IPS-20b (cell line): Measurements from ENCODE around the gene MRI1.

ENCODE experiments used
- H3K27ac ChIP-seq: one replicate; pipeline ENCODE4 v1.5.1; 2013; ENCODE audit warnings: low read length
- H3K27me3 ChIP-seq: 2 replicates; pipeline ENCODE4 v1.6.1; 2013; ENCODE audit warnings: mild to moderate bottlenecking, low read length, inconsistent platforms; ENCODE audit not compliant: insufficient read depth
- H3K36me3 ChIP-seq: 2 replicates; pipeline ENCODE4 v1.6.1; 2013; ENCODE audit warnings: low read depth, mild to moderate bottlenecking, inconsistent platforms, low read length, moderate library complexity; ENCODE audit not compliant: insufficient read depth
- H3K4me1 ChIP-seq: 2 replicates; pipeline ENCODE4 v1.6.1; 2013; ENCODE audit warnings: mild to moderate bottlenecking, control low read depth, inconsistent platforms, low read length, moderate library complexity; ENCODE audit not compliant: insufficient read depth
- H3K4me3 ChIP-seq: 2 replicates; pipeline ENCODE4 v1.5.1; 2013; ENCODE audit warnings: mild to moderate bottlenecking, low read length, inconsistent platforms
- H3K9ac ChIP-seq: 2 replicates; pipeline ENCODE4 v1.6.1; 2013; ENCODE audit warnings: low read depth, mild to moderate bottlenecking, inconsistent platforms, low read length, moderate library complexity
- H3K9me3 ChIP-seq: 2 replicates; pipeline ENCODE4 v1.6.1; 2013; ENCODE audit warnings: mild to moderate bottlenecking, low read depth, low read length, inconsistent platforms; ENCODE audit not compliant: insufficient read depth

The MRI1 gene

GRCh38 chr19:13764101-13764807 lies at the start of gene MRI1:
MRI1 (plus strand) TSS chr19:13764522; CDS start chr19:13764589, 67 bp downstream.
- H3K9me3 ChIP-seq: no peaks in the 10 kb centered on the region
- H3K27ac ChIP-seq: no peak within 1 kb of the TSS
- H3K9ac ChIP-seq: peak within 1 kb of the TSS; percentile 61; the same call in 1 of the 2 replicates
- H3K4me1 ChIP-seq: peaks cover 5% of the 10 kb centered on the region; the same call in 1 of the 2 replicates
- H3K4me3 ChIP-seq: peak within 1 kb of the TSS; percentile 68
- peaks cover 24% of the 10 kb centered on the region for H3K36me3 ChIP-seq
- no peaks in the 10 kb centered on the region for H3K27me3 ChIP-seq

DNA sequence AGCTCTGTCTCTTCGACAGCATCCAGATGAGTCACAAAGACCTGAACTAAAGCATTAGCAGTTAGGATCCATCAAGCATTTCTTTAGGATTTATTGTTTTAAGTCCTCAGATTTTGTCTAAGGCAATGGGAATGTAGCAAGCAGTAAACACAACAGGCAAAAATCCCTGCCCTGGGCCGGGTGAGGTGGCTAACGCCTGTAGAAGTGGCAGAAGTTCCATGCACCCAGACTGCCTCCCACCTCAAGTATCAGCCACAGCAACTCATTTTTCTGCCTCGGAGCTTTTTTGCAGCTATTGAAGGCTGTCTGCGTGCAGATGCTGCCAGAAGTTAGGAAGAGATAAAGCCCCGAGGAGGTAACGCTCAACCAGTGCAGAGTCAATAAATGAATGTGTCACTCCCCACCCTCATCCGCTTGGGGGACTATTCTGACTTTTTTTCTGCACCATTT lies 47.1 kb upstream of the MRI1 start:
- Histone ChIP-seq H3K27me3 (no peaks in the 10 kb centered on the region), H3K4me3 (no peak overlapping the region), H3K27ac (no peak overlapping the region), H3K9ac (no peak overlapping the region), H3K9me3 (peaks cover 14% of the 10 kb centered on the region), H3K36me3 (no peaks in the 10 kb centered on the region), H3K4me1 (no peaks in the 10 kb centered on the region)

GRCh38 chr19:13718733-13719132 lies 45.6 kb upstream of the MRI1 start:
- H3K9ac ChIP-seq: no peak overlapping the region
- H3K36me3 ChIP-seq: no peaks in the 10 kb centered on the region
- H3K4me1 ChIP-seq: no peaks in the 10 kb centered on the region
- H3K4me3 ChIP-seq: no peak overlapping the region
- H3K27me3 ChIP-seq: no peaks in the 10 kb centered on the region
- no peak overlapping the region for H3K27ac ChIP-seq
- peaks cover 13% of the 10 kb centered on the region for H3K9me3 ChIP-seq

GRCh38 chr19:13722146-13722545 lies 42.2 kb upstream of the MRI1 start:
- H3K9ac ChIP-seq: no peak overlapping the region
- no peak overlapping the region for H3K27ac ChIP-seq
- no peaks in the 10 kb centered on the region for H3K27me3 ChIP-seq
- no peak overlapping the region for H3K4me3 ChIP-seq
- H3K36me3 ChIP-seq: no peaks in the 10 kb centered on the region
- no peaks in the 10 kb centered on the region for H3K4me1 ChIP-seq
- H3K9me3 ChIP-seq: no peaks in the 10 kb centered on the region

- no peaks in the 10 kb centered on the region for H3K27me3 ChIP-seq
- H3K36me3 ChIP-seq: no peaks in the 10 kb centered on the region
Observed at GRCh38 chr19:13723206-13723605, 41.1 kb upstream of the MRI1 start.

DNA sequence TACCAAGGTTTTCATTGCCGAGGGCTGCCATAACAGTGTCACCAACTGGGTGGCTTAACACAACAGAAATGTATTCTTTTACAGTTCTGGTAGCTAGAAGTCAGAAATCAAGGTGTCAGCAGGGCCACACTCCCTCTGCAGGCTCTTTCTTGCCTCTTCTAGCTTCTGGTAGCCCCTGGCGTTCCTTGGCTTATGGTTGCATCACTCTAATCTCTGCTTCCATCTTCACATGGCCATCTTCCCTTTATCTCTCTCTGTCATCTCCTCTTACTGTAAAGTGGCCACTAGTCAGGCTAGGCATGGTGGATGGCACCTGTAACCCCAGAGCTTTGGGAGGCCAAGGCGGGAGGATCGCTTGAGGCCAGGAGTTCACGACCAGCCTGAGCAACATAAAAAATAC lies 38.0 kb upstream of the MRI1 start:
- Histone ChIP-seq H3K9me3 (no peaks in the 10 kb centered on the region), H3K36me3 (no peaks in the 10 kb centered on the region)

More at GRCh38 chr19:13723206-13723605, 41.1 kb upstream of the MRI1 start:
- no peak overlapping the region for H3K9ac ChIP-seq
- no peak overlapping the region for H3K27ac ChIP-seq
- no peaks in the 10 kb centered on the region for H3K4me1 ChIP-seq
- no peak overlapping the region for H3K4me3 ChIP-seq
- no peaks in the 10 kb centered on the region for H3K9me3 ChIP-seq

GRCh38 chr19:13727798-13728197 lies 36.5 kb upstream of the MRI1 start:
- H3K36me3 ChIP-seq: no peaks in the 10 kb centered on the region
- H3K4me3 ChIP-seq: no peak overlapping the region
- H3K27ac ChIP-seq: no peak overlapping the region
- H3K4me1 ChIP-seq: peaks cover 5% of the 10 kb centered on the region; the same call in 1 of the 2 replicates
- no peaks in the 10 kb centered on the region for H3K27me3 ChIP-seq
- no peak overlapping the region for H3K9ac ChIP-seq
- H3K9me3 ChIP-seq: no peaks in the 10 kb centered on the region

More for the DNA sequence above, 38.0 kb upstream of the MRI1 start:
- Histone ChIP-seq H3K27ac (no peak overlapping the region), H3K4me1 (no peaks in the 10 kb centered on the region; the same call in 1 of the 2 replicates), H3K4me3 (no peak overlapping the region), H3K9ac (no peak overlapping the region), H3K27me3 (no peaks in the 10 kb centered on the region)

DNA sequence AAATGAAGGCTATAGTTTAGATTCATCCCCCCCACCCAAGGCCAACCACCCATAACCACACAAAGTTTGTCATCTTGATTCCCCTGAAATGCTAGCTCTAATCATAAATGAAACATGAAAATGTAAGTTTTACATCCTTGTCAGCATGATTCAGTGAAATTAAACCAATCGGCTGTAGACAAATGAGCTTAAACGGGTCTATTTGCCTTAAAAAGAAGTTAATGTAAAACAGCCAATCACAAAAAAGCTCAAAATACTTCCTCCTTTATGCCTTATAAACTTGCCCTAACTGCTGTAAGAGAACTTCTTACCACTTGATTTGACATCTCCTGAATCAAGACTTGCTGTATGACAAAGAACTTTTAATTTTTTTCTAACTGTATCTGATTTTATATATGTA lies 34.5 kb upstream of the MRI1 start:
- no peak overlapping the region for H3K9ac ChIP-seq
- peaks cover 5% of the 10 kb centered on the region; the same call in 1 of the 2 replicates for H3K4me1 ChIP-seq
- no peaks in the 10 kb centered on the region for H3K9me3 ChIP-seq
- no peak overlapping the region for H3K27ac ChIP-seq
- H3K36me3 ChIP-seq: no peaks in the 10 kb centered on the region
- H3K27me3 ChIP-seq: no peaks in the 10 kb centered on the region
- H3K4me3 ChIP-seq: no peak overlapping the region

- Histone ChIP-seq H3K27me3 (no peaks in the 10 kb centered on the region), H3K4me3 (peak overlapping the region; percentile 85), H3K4me1 (peaks cover 5% of the 10 kb centered on the region; the same call in 1 of the 2 replicates), H3K9me3 (no peaks in the 10 kb centered on the region), H3K27ac (peak overlapping the region; percentile 64), H3K36me3 (no peaks in the 10 kb centered on the region), H3K9ac (peak overlapping the region; percentile 93)
Observed at GRCh38 chr19:13731147-13731964, 33.0 kb upstream of the MRI1 start.

DNA sequence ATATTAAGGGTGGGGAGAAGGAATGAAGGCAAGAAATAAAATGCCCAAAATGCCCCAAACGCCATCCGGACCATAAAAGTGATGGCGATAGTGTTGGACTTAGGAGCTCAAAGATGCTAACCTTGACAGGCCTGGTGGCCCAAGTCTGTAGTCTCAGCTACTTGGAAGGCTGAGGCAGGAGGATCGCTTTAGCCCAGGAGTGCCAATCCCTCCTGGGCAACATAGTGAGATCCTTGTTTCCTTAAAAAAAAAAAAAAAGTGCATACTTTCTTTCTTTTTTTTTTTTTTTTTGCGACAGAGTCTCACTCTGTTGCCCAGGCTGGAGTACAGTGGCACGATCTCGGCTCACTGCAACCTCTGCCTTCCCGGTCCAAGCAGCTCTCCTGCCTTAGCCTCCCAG lies 32.0 kb upstream of the MRI1 start:
- H3K27me3 ChIP-seq: no peaks in the 10 kb centered on the region

DNA sequence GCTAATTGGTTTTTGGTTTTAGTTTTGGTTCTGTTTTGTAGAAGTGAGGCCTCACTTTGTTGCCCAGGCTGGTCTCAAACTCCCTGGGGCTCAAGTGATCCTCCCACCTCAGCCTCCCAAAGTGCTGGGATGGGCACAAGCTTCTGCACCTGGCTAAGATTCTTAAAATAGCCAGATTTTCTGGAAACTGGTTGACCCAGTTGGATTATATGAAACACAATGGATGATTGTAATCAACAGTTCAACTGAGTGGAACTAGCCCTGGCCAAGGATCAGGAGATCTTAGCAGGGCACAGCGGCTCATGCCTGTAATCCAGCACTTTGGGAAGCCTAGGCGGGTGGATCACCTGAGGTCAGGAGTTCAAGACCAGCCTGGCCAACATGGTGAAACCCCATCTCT lies 29.6 kb upstream of the MRI1 start:
- Histone ChIP-seq H3K4me1 (peaks cover 5% of the 10 kb centered on the region; the same call in 1 of the 2 replicates), H3K9me3 (no peaks in the 10 kb centered on the region), H3K27me3 (no peaks in the 10 kb centered on the region), H3K27ac (no peak overlapping the region), H3K9ac (no peak overlapping the region), H3K4me3 (no peak overlapping the region), H3K36me3 (no peaks in the 10 kb centered on the region)

More for the DNA sequence above, 32.0 kb upstream of the MRI1 start:
- Histone ChIP-seq H3K4me3 (peak overlapping the region; percentile 85), H3K4me1 (peaks cover 5% of the 10 kb centered on the region; the same call in 1 of the 2 replicates), H3K27ac (no peak overlapping the region), H3K36me3 (no peaks in the 10 kb centered on the region), H3K9me3 (no peaks in the 10 kb centered on the region), H3K9ac (peak overlapping the region; percentile 93; the same call in 1 of the 2 replicates)
